Transverse colon (tissue), 4 donors: Measurements from ENCODE around the gene AUNIP. TPM values are rescaled to one million over a fixed set of nuclear protein-coding genes. Genes with fewer than 3 reads are reported as not detected.

Experiments used
- DNase-seq: peaks from one replicate; pipeline ENCODE4 v3.0.0-alpha.2; 2019
- H3K27ac ChIP-seq, 4 donors: fragments of 200-600 bp; sonication (generic); 2 replicates each; pipeline ENCODE4 v1.5.1; 2016 to 2018; ENCODE audit warnings: inconsistent platforms in 4 of 4
- H3K27me3 ChIP-seq: fragments of 200-600 bp; sonication (generic); 2 replicates; pipeline ENCODE4 v1.5.1; 2017; ENCODE audit warnings: inconsistent platforms
- H3K36me3 ChIP-seq, 4 donors: fragments of 200-600 bp; sonication (generic); 2 replicates each; pipeline ENCODE4 v1.5.1; 2017 to 2019; ENCODE audit warnings: inconsistent platforms in 4 of 4
- H3K4me1 ChIP-seq, 4 donors: fragments of 200-600 bp; sonication (generic); 2 replicates each; pipeline ENCODE4 v1.5.1; 2017 to 2020; ENCODE audit warnings: inconsistent platforms in 4 of 4
- H3K4me3 ChIP-seq, 4 donors: fragments of 200-600 bp; sonication (generic); 1 replicate in 1 of 4; 2 replicates in 3 of 4; pipeline versions ENCODE4 v1.5.1 to v1.6.1; 2017 to 2019; ENCODE audit warnings: inconsistent platforms in 4 of 4
- H3K9me3 ChIP-seq, 2 donors: fragments of 200-600 bp; sonication (generic); 2 replicates each; pipeline ENCODE4 v1.5.1; 2017 to 2019; ENCODE audit warnings: inconsistent platforms in 2 of 2
- EP300 ChIP-seq: sonication (generic); formaldehyde crosslinking; IDR thresholded peaks from one replicate; pipeline ENCODE4 v1.6.1; 2017; ENCODE audit warnings: antibody characterized with exemption, low read depth
- POLR2A ChIP-seq: fragments of 450-650 bp; IDR thresholded peaks from one replicate; pipeline ENCODE4 v1.6.1; 2016; ENCODE audit warnings: antibody characterized with exemption, mild to moderate bottlenecking, moderate library complexity
- POLR2AphosphoS5 ChIP-seq, 3 donors: sonication (generic); formaldehyde crosslinking; IDR thresholded peaks; one replicate each; pipeline ENCODE4 v1.6.1; 2016; ENCODE audit warnings: antibody characterized with exemption in 3 of 3
- WGBS, 2 donors: methylation state at CpG; one replicate each; pipeline ENCODE4 v1.1.5; 2018; ENCODE audit warnings: low coverage in 1 of 2; 5-methylcytosine and 5-hydroxymethylcytosine counted together
- in situ Hi-C, 4 donors: fragments of 200-750 bp; cut with MboI; loops; one replicate each; pipeline versions ENCODE4 v1.15.0 to v1.15.1; 2017; ENCODE audit warnings: low sequenced_read_pairs in 3 of 4, low pct_ligation_motif_present in 1 of 4, low pct_unique_long_range_greater_than_20kb in 1 of 4
- intact Hi-C: fragments of 100-400 bp; cut with DNase I; formaldehyde crosslinking; loops from one replicate; pipeline ENCODE4 v1.15.1; 2023; ENCODE audit warnings: low total_unique reads
- total RNA-seq, 4 donors: library from RNA; depleted of rRNA; stranded (reverse); fragments of >200 nt; gene quantifications; one replicate each; pipeline ENCODE4 v1.1.0, GENCODE V29; 2016
- TF ChIP-seq, protein P1 (sequence below), 5 experiments: fragments of 200-600 bp in 3 of 5; fragments of 450-650 bp in 2 of 5; sonication (generic) in 3 of 5; IDR thresholded peaks; 1 replicate in 2 of 5; 2 replicates in 3 of 5; pipeline ENCODE4 v1.5.1; 2016 to 2017; ENCODE audit warnings: antibody characterized with exemption in 5 of 5, inconsistent platforms in 3 of 5, mild to moderate bottlenecking in 2 of 5, moderate library complexity in 1 of 5

The AUNIP gene
- total RNA-seq, 4 donors from 2014 or later, result 0.41 TPM; not detected in 3

DNA sequence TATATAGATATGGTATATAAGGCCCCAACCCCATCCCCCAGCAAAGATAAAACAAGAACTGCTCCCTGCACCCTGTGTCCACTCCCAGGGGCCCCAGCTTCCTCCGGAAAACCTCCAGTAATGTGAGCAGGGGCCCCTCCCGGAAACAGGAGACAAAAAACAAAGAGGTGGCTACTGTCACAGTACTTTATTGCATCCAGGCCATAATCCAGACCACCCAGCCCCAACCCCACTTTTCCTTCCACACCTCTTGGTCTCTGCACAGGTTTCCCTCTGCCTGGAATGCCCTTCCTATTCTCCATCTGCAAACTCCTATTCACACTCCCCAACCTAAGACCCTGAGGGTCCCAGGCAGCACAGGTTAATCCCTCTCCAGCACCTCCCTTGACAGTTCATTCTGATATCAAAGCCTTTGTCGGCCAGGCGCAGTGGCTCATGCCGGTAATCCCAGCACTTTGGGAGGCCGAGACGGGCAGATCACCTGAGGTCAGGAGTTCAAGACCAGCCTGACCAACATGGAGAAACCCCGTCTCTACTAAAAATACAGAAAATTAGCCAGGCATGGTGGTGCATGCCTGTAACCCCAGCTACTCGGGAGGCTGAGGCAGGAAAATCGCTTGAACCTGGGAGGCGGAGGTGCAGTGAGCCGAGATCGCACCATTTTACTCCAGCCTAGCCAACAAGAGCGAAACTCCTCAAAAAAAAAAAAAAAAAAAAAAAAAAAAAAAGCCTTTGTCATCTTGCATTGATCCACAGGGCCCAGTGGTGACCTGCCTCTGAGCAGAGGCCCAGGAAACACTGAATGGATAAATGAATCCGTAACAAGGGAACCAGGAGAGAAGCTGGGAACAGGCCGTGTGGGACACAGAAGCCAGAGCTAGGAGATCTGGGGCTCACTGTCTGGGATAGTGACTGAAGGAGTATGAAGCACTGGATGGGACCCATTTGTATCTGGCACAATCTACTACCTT, 2.3 kb upstream of the AUNIP start:
- intact Hi-C loops, result no loop called here
- in situ Hi-C loops, result no loop called here
- TF ChIP-seq POLR2A (no peak), EP300 (no peak), POLR2AphosphoS5 (IDR thresholded peaks at IDR 0.05) (no peak)
- TF ChIP-seq, protein P1, sequence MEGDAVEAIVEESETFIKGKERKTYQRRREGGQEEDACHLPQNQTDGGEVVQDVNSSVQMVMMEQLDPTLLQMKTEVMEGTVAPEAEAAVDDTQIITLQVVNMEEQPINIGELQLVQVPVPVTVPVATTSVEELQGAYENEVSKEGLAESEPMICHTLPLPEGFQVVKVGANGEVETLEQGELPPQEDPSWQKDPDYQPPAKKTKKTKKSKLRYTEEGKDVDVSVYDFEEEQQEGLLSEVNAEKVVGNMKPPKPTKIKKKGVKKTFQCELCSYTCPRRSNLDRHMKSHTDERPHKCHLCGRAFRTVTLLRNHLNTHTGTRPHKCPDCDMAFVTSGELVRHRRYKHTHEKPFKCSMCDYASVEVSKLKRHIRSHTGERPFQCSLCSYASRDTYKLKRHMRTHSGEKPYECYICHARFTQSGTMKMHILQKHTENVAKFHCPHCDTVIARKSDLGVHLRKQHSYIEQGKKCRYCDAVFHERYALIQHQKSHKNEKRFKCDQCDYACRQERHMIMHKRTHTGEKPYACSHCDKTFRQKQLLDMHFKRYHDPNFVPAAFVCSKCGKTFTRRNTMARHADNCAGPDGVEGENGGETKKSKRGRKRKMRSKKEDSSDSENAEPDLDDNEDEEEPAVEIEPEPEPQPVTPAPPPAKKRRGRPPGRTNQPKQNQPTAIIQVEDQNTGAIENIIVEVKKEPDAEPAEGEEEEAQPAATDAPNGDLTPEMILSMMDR (IDR thresholded peaks at IDR 0.05), result no peak
- DNase-seq, result peak; percentile 52
- Histone ChIP-seq H3K9me3 (no peaks in the 10 kb centered on the region), H3K27me3 (no peaks in the 10 kb centered on the region), H3K36me3 (no peaks in the 10 kb centered on the region), H3K4me3 (no peak overlapping the region), H3K27ac (peak overlapping the region in 3 of 4 donors; percentile 21 to 88 (median 73)), H3K4me1 (peaks cover 6 to 26% (median 17%) of the 10 kb centered on the region in 4 donors)
- 19 to 71% methylated on average over 5 to 16 of the region's 16 CpGs for WGBS, 2 donors

DNA sequence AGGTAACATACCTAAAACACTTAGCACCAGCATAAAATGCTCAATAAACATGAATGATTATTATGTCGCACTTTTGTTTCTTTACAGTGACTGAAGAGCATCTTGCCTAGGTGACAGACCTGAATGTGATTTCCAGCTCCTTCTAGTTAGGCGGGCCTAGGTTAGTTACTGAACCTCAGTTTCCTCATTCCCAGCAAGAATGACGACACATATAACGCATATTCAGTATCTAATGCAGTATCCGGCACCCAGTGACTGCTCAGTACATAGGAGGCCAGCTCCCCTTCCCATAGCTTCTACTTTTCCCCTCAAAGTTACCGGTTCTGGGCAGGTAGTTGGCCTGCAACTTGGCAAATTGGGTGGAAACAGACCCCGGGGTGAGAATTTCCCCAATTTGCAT, 763 bp downstream of the AUNIP start:
- no peak for DNase-seq
- no peaks in the 10 kb centered on the region for H3K27me3 ChIP-seq
- H3K4me3 ChIP-seq, result peak overlapping the region in 2 of 4 donors; percentile 43 to 64
- TF ChIP-seq EP300, result no peak
- peak overlapping the region in 1 of 4 donors; percentile 73 for H3K27ac ChIP-seq
- intact Hi-C loops, result no loop called here
- no peaks in the 10 kb centered on the region for H3K36me3 ChIP-seq
- in situ Hi-C loops, result no loop called here
- 32 to 59% methylated on average over 4 to 7 of the region's 7 CpGs for WGBS, 2 donors
- H3K4me1 ChIP-seq, result peaks cover 6 to 26% (median 16%) of the 10 kb centered on the region in 4 donors
- no peaks in the 10 kb centered on the region for H3K9me3 ChIP-seq

DNA sequence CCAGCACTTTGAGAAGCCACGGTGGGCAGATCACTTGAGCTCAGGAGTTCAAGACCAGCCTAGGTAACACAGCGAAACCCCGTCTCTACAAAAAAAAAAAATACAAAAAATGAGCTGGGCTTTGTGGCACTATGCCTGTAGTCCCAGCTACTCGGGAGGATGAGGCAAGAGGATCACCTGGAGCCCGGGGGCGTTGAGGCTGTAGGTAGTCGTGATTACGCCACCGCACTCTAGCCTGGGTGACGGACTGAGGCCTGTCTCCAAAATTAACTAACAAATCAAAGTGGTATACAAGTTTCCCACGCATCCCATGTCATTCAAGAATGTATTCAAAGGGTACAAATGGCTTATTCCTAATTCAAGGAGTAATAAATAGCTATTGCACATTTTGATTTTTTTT, 2.4 kb downstream of the AUNIP start:
- in situ Hi-C loops (no loop called here), intact Hi-C loops (no loop called here)
- Histone ChIP-seq H3K9me3 (no peaks in the 10 kb centered on the region), H3K4me1 (peaks cover 6 to 26% (median 16%) of the 10 kb centered on the region in 4 donors), H3K36me3 (no peaks in the 10 kb centered on the region), H3K27ac (no peak overlapping the region), H3K27me3 (no peaks in the 10 kb centered on the region), H3K4me3 (no peak overlapping the region)
- TF ChIP-seq, protein P1 (IDR thresholded peaks at IDR 0.05), result no peak
- no peak for TF ChIP-seq EP300
- TF ChIP-seq POLR2AphosphoS5 (IDR thresholded peaks at IDR 0.05), result no peak
- no peak for TF ChIP-seq POLR2A
- DNase-seq, result no peak
- WGBS, 2 donors, result 91 to 100% methylated on average over 3 to 11 of the region's 11 CpGs

DNA sequence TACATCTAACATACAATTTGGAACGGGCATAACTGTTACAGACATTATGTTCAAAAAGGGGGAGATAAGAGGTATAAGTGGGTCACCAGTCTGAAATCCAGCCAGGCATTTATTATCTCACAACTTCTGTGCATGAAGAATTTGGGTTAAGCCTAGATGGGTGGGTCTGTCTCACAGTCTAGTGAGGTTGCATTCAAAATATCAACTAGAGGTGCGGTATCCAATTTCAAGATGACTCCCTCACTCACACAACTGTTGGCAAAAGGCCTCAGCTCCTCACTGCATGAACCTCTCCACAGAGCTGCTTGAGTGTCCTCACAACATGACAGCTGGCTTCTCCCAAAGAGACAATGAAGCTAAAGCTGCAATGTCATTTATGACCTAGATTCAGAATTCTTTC, 4.7 kb downstream of the AUNIP start:
- Histone ChIP-seq H3K4me1 (peaks cover 6 to 11% (median 7%) of the 10 kb centered on the region in 4 donors), H3K36me3 (no peaks in the 10 kb centered on the region), H3K9me3 (no peaks in the 10 kb centered on the region), H3K4me3 (no peak overlapping the region), H3K27me3 (no peaks in the 10 kb centered on the region), H3K27ac (no peak overlapping the region)
- no peak for TF ChIP-seq POLR2AphosphoS5 (IDR thresholded peaks at IDR 0.05)
- TF ChIP-seq, protein P1 (IDR thresholded peaks at IDR 0.05), result no peak
- TF ChIP-seq EP300, result no peak
- intact Hi-C loops (no loop called here), in situ Hi-C loops (no loop called here)
- WGBS, 2 donors, result 89 to 95% methylated on average over 1 to 2 of the region's 2 CpGs
- no peak for DNase-seq
